Measurements from ENCODE around the gene MYT1. TPM values are rescaled to one million over a fixed set of nuclear protein-coding genes. Genes with fewer than 3 reads are reported as not detected.
"Not testable (repeated sequence)": the region's sequence is repeated elsewhere in the genome, so short reads cannot be mapped to it uniquely, and the experiment has no call there.

Gene MYT1
- total RNA-seq, 1 donor from 2014 or later: 3.3 TPM

DNA sequence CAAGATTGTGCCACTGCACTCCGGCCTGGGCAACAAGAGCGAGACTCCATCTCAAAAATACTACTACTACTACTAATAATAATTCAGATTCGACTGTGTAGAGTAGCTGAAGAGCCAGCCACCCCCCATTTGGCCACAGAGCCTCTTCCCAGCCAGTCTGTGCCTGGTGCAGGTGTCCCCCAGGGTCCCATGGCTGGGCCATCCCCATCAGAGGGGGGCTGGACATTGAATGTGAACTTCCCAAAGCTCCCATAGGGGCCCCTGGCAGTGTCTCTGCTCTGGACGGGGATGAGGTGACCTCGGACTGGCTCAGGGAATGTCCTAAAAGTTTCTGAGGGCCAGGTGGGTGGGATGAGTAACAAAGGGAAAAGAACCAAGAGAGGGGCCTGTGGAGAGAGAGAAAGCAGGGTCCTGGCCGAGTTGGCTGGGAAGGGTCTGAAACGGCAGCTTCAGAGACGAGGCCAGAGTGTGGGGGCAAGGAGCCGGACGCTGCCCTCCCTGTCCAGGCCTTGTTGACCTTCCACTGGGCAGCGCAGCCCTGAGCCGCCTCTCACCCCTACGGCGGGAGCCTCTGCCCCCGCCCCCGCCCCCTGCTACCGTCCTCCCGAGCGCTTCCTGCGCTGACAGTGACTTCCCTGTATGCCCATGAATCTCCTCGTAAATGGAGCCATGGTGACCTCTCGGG, 66.4 kb downstream of the MYT1 start:
- CTCF ChIA-PET: no interaction called here
- no peaks in the 10 kb centered on the region for H3K9me3 Mint-ChIP-seq
- POLR2A ChIA-PET: no interaction called here

DNA sequence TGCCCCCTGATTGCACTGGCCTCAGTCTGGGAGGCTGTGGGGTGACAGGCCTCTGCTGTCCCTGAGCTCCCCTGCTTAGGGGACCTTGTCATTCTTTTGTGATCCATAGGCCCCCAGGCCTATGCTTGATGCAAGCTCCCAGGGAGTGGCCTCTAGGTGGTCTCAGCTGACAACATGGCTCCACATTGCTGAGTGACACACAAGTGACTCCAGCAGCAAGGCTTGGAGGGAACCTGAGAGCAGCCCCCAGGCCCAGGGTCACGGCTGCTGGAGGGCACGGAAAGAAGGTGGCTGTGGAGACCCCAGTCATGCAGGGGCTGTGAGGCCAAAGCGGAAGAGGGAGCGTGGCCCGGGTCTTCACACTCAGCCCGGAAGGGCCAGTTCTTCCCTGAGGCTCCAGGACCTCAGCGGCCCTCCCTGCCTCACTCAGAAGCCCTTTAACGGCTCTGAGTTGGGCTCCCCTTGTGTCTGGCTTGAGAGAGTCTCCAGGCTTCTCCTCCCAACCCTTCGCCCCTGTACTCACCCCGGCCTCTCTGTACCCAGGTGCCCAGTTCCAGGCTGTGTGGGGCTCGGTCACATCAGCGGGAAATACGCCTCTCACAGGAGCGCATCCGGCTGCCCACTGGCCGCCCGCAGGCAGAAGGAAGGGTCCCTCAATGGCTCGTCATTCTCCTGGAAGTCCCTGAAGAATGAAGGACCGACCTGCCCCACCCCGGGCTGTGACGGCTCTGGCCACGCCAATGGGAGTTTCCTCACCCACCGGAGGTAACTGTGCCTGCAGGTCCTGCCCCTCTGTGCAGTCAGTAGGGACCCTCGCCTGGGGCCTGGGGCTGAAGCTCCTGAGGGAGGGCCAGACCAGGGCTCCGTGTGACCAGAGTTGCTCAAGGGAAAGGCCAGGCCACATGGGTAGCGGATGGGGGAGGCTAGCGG, 67.6 kb downstream of the MYT1 start:
- ChIA-PET POLR2A (no interaction called here), CTCF (no interaction called here)
- DNase-seq (no peak), ATAC-seq (ENCODE audit: low read depth) (no peak)
- Mint-ChIP-seq H3K27me3 (no peaks in the 10 kb centered on the region), H3K27ac (no peak overlapping the region), H3K4me1 (peaks cover 5% of the 10 kb centered on the region), H3K9me3 (no peaks in the 10 kb centered on the region), H3K4me3 (no peak overlapping the region), H3K36me3 (ENCODE audit: low read depth) (no peaks in the 10 kb centered on the region)
- TF ChIP-seq, protein P1, sequence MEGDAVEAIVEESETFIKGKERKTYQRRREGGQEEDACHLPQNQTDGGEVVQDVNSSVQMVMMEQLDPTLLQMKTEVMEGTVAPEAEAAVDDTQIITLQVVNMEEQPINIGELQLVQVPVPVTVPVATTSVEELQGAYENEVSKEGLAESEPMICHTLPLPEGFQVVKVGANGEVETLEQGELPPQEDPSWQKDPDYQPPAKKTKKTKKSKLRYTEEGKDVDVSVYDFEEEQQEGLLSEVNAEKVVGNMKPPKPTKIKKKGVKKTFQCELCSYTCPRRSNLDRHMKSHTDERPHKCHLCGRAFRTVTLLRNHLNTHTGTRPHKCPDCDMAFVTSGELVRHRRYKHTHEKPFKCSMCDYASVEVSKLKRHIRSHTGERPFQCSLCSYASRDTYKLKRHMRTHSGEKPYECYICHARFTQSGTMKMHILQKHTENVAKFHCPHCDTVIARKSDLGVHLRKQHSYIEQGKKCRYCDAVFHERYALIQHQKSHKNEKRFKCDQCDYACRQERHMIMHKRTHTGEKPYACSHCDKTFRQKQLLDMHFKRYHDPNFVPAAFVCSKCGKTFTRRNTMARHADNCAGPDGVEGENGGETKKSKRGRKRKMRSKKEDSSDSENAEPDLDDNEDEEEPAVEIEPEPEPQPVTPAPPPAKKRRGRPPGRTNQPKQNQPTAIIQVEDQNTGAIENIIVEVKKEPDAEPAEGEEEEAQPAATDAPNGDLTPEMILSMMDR (IDR thresholded peaks at IDR 0.05): no peak
- intact Hi-C loops (cut with micrococcal nuclease): no loop called here

More for the DNA sequence above, 66.4 kb downstream of the MYT1 start:
- DNase-seq (no peak), ATAC-seq (ENCODE audit: low read depth) (no peak)
- no peak overlapping the region for H3K4me3 Mint-ChIP-seq
- H3K27ac Mint-ChIP-seq: no peak overlapping the region
- peaks cover 4% of the 10 kb centered on the region for H3K27me3 Mint-ChIP-seq
- peaks cover 5% of the 10 kb centered on the region for H3K4me1 Mint-ChIP-seq
- TF ChIP-seq, protein P1 (IDR thresholded peaks at IDR 0.05): no peak
- intact Hi-C loops (cut with micrococcal nuclease): no loop called here
- no peaks in the 10 kb centered on the region for H3K36me3 Mint-ChIP-seq (ENCODE audit: low read depth)

DNA sequence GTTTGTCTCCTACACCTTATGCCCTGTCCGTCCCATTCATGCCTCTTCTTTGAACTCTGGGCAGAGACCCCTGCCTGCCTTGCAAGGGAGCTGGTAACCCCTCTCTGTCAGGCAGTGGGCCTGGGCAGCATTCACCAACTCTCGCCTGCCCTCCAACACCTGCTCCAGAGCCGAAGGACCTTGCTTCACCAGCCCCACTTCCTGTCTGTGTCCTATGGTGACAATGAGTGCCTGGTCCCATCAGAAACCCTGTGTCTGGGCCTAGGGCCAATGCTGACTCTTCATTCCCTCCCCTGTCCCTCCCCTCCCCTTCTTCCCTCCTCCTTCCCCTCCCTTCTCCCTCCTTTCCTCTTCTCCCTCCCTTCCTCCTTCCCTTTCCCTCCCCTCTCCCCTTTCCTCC, 68.5 kb downstream of the MYT1 start:
- Mint-ChIP-seq H3K4me1 (peaks cover 5% of the 10 kb centered on the region), H3K9me3 (no peaks in the 10 kb centered on the region), H3K27me3 (no peaks in the 10 kb centered on the region), H3K4me3 (no peak overlapping the region), H3K27ac (no peak overlapping the region), H3K36me3 (ENCODE audit: low read depth) (no peaks in the 10 kb centered on the region)
- POLR2A ChIA-PET: no interaction called here
- TF ChIP-seq, protein P1 (IDR thresholded peaks at IDR 0.05): no peak
- ATAC-seq (ENCODE audit: low read depth) (no peak), DNase-seq (no peak)
- CTCF ChIA-PET: no interaction called here
- intact Hi-C loops (cut with micrococcal nuclease): no loop called here

DNA sequence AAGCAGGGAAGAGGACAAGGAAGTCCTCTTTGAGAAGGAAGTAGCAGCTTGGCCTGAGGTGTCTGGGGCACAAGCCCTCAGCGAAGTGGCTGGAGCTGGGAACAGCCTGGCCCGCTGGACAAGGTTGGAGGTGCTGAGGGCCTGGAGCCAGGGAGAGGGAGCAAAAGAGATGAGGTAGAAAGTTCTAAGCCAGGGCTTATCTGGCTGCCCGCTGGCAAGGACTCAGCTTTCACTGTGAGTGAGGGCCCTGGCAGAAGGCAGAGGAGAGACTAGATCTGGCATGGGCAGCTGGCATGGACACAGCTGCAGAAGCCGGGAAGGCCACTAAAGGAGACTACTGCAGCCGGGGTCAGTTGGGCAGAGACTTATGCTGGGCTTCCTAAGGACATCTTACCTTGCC, 69.5 kb downstream of the MYT1 start:
- ATAC-seq (ENCODE audit: low read depth) (no peak), DNase-seq (no peak)
- H3K27ac Mint-ChIP-seq: no peak overlapping the region
- ChIA-PET CTCF (no interaction called here), POLR2A (no interaction called here)
- TF ChIP-seq, protein P1 (IDR thresholded peaks at IDR 0.05): no peak
- H3K36me3 Mint-ChIP-seq (ENCODE audit: low read depth): no peaks in the 10 kb centered on the region
- peaks cover 5% of the 10 kb centered on the region for H3K4me1 Mint-ChIP-seq
- no peaks in the 10 kb centered on the region for H3K27me3 Mint-ChIP-seq
- intact Hi-C loops (cut with micrococcal nuclease): no loop called here
- H3K9me3 Mint-ChIP-seq: no peaks in the 10 kb centered on the region
- no peak overlapping the region for H3K4me3 Mint-ChIP-seq

DNA sequence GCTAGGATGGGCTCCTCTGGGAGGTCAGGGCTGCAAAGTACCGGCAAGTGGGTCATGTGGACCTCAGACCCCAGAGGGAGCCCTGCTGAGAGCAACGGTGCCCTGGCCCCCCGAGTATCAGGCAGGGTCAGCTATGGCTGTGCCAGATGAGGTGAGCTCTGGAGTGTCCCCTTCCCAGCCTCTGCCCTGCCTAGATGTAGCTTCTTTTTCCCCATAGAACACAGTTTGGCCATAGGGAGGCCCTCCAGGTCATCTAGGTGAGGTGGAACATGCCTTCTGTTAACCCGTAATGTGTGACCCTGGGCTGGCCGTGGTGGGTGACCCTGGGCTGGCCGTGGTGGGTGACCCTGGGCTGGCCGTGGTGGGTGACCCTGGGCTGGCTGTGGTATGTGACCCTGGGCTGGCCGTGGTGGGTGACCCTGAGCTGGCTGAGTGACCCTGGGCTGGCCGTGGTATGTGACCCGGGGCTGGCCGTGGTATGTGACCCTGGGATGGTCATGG, 70.1 kb downstream of the MYT1 start:
- POLR2A ChIA-PET: no interaction called here
- ATAC-seq (ENCODE audit: low read depth): no peak

DNA sequence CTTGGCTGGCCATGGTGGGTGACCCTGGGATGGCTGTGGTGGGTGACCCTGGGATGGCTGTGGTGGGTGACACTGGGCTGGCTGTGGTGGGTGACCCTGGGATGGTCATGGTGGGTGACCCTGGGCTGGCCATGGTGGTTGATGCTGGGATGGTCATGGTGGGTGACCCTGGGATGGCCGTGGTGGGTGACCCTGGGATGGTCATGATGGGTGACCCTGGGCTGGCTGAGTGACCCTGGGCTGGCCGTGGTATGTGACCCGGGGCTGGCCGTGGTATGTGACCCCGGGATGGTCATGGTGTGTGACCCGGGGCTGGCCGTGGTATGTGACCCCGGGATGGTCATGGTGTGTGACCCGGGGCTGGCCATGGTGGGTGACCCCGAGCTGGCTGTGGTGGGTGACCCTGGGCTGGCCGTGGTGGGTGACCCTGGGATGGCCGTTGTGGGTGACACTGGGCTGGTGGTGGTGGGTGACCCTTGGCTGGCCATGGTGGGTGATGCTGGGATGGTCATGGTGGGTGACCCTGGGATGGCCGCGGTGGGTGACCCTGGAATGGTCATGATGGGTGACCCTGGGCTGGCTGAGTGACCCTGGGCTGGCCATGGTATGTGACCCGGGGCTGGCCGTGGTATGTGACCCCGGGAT, 70.8 kb downstream of the MYT1 start:
- H3K9me3 Mint-ChIP-seq; ATAC-seq (ENCODE audit: low read depth); CTCF ChIA-PET; H3K4me3 Mint-ChIP-seq; POLR2A ChIA-PET; H3K27ac Mint-ChIP-seq; H3K27me3 Mint-ChIP-seq; DNase-seq; H3K36me3 Mint-ChIP-seq (ENCODE audit: low read depth); intact Hi-C loops (cut with micrococcal nuclease): not testable (repeated sequence)
- H3K4me1 Mint-ChIP-seq: peaks cover 10% of the 10 kb centered on the region

More for the DNA sequence above, 70.1 kb downstream of the MYT1 start:
- TF ChIP-seq, protein P1 (IDR thresholded peaks at IDR 0.05): no peak
- Mint-ChIP-seq H3K4me1 (peaks cover 10% of the 10 kb centered on the region), H3K36me3 (ENCODE audit: low read depth) (no peaks in the 10 kb centered on the region), H3K27me3 (no peaks in the 10 kb centered on the region), H3K27ac (no peak overlapping the region), H3K4me3 (no peak overlapping the region), H3K9me3 (no peaks in the 10 kb centered on the region)
- intact Hi-C loops (cut with micrococcal nuclease): no loop called here
- CTCF ChIA-PET: no interaction called here
- no peak for DNase-seq
